ENCODE data around the gene RAB11FIP4. TPM values are rescaled to one million over a fixed set of nuclear protein-coding genes. Genes with fewer than 3 reads are reported as not detected.

The RAB11FIP4 gene
- total RNA-seq, 2 donors from 2014 or later: 35.6 to 62.2 TPM

DNA sequence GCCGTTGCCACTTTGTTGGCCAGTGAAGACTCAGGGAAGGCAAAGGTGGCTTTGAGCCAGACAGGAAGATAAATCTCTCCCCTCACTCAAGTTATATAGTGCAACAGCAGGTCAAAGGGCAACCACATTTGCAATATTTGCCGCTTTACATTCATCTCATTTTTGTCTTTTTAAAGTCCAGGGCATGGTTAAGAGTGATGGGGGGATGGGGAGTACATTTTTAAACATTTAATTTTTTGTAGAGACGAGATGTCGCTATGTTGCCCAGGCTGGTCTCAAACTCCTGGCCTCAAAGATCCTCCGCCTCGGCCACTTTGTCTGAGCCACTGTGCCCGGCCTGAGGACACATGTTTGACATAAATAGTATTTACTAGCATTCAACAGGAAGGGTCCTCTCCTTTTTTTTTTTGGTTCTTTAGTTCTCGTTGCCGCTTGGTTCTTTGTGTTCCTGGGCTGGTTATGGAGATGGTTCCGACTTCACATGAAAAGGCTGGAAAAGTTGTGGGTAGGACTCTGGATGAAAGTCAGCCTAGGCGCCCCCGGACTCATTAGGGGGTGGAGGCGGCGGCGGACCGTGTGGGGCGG is 95.7 kb downstream of the RAB11FIP4 start:
- Histone ChIP-seq H3K36me3 (ENCODE audit: control insufficient read depth, insufficient read depth, low read length) (no peaks in the 10 kb centered on the region), H3K27ac (ENCODE audit: low read depth, low read length) (no peak overlapping the region), H3K9me3 (ENCODE audit: control insufficient read depth, low read length) (no peaks in the 10 kb centered on the region), H3K4me1 (ENCODE audit: control insufficient read depth, insufficient read depth, low read length) (peaks cover 7% of the 10 kb centered on the region), H3K4me3 (ENCODE audit: low read length) (peak overlapping the region; percentile 74), H3K9ac (ENCODE audit: extremely low read depth, low read length, poor library complexity, severe bottlenecking) (peak overlapping the region; percentile 22), H3K27me3 (ENCODE audit: control insufficient read depth, insufficient read depth, low read length, poor library complexity, severe bottlenecking) (peaks cover 12% of the 10 kb centered on the region)
- TF ChIP-seq, protein P1, sequence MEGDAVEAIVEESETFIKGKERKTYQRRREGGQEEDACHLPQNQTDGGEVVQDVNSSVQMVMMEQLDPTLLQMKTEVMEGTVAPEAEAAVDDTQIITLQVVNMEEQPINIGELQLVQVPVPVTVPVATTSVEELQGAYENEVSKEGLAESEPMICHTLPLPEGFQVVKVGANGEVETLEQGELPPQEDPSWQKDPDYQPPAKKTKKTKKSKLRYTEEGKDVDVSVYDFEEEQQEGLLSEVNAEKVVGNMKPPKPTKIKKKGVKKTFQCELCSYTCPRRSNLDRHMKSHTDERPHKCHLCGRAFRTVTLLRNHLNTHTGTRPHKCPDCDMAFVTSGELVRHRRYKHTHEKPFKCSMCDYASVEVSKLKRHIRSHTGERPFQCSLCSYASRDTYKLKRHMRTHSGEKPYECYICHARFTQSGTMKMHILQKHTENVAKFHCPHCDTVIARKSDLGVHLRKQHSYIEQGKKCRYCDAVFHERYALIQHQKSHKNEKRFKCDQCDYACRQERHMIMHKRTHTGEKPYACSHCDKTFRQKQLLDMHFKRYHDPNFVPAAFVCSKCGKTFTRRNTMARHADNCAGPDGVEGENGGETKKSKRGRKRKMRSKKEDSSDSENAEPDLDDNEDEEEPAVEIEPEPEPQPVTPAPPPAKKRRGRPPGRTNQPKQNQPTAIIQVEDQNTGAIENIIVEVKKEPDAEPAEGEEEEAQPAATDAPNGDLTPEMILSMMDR (conservative IDR thresholded peaks at IDR 0.05): no peak
- Mint-ChIP-seq H3K4me1 (peaks cover 35% of the 10 kb centered on the region), H3K4me3 (peak overlapping the region; percentile 67), H3K9me3 (no peaks in the 10 kb centered on the region), H3K36me3 (ENCODE audit: low read depth) (no peaks in the 10 kb centered on the region), H3K27ac (peak overlapping the region; percentile 88), H3K27me3 (ENCODE audit: insufficient read depth) (no peaks in the 10 kb centered on the region)
- no peak for DNase-seq
- 41 to 43% methylated on average over 10 to 17 of the region's 17 CpGs for WGBS, 2 experiments (ENCODE audit: insufficient coverage in 1 of 2, insufficient read length in 1 of 2)

DNA sequence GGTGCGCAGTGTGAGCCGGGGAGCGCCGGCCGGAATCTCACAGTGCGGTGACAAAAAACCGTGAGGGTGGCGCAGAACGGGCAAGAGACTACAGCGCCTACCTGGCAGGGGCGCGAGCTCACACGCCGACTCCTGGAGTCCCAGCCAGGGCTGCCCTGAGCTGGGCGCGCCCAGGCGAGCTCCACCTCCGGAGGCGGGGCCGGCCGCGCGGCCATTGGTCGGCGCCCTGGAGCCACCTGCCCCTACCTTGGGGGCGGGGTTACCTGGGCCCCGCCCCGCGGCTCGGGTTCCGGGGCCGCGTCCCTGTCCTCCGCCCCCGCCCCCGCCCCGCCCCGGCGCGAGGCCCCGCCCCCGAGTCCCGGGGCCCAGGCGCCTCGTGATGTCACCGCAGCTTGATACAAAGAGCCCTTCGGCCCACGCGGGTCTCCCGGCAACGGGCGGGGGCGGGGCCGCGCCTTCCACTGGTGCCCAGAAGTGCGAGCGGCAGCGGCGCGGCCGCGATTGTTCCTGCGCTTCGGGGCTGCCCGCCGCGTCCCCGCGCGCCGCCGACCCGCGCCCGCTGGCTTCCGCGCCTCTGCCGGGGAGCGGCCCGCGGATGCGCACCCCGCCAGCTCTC is 96.3 kb downstream of the RAB11FIP4 start:
- peaks cover 35% of the 10 kb centered on the region for H3K4me1 Mint-ChIP-seq
- H3K27me3 Mint-ChIP-seq (ENCODE audit: insufficient read depth): no peaks in the 10 kb centered on the region
- no peaks in the 10 kb centered on the region for H3K36me3 ChIP-seq (ENCODE audit: control insufficient read depth, insufficient read depth, low read length)
- no peaks in the 10 kb centered on the region for H3K9me3 ChIP-seq (ENCODE audit: control insufficient read depth, low read length)
- no peak overlapping the region for H3K27ac ChIP-seq (ENCODE audit: low read depth, low read length)
- H3K4me3 ChIP-seq (ENCODE audit: low read length): peak overlapping the region; percentile 81
- H3K4me1 ChIP-seq (ENCODE audit: control insufficient read depth, insufficient read depth, low read length): peaks cover 7% of the 10 kb centered on the region
- peak overlapping the region; percentile 60 for H3K9ac ChIP-seq (ENCODE audit: extremely low read depth, low read length, poor library complexity, severe bottlenecking)
- H3K27me3 ChIP-seq (ENCODE audit: control insufficient read depth, insufficient read depth, low read length, poor library complexity, severe bottlenecking): peaks cover 12% of the 10 kb centered on the region
- H3K4me3 Mint-ChIP-seq: peak overlapping the region; percentile 67
- H3K36me3 Mint-ChIP-seq (ENCODE audit: low read depth): no peaks in the 10 kb centered on the region
- no peaks in the 10 kb centered on the region for H3K9me3 Mint-ChIP-seq
- peak overlapping the region; percentile 88 for H3K27ac Mint-ChIP-seq
- DNase-seq: peak; percentile 99
- TF ChIP-seq, protein P1 (conservative IDR thresholded peaks at IDR 0.05): no peak
- WGBS, 2 experiments (ENCODE audit: insufficient coverage in 1 of 2, insufficient read length in 1 of 2): 0 to 2% methylated on average over 9 to 83 of the region's 83 CpGs

DNA sequence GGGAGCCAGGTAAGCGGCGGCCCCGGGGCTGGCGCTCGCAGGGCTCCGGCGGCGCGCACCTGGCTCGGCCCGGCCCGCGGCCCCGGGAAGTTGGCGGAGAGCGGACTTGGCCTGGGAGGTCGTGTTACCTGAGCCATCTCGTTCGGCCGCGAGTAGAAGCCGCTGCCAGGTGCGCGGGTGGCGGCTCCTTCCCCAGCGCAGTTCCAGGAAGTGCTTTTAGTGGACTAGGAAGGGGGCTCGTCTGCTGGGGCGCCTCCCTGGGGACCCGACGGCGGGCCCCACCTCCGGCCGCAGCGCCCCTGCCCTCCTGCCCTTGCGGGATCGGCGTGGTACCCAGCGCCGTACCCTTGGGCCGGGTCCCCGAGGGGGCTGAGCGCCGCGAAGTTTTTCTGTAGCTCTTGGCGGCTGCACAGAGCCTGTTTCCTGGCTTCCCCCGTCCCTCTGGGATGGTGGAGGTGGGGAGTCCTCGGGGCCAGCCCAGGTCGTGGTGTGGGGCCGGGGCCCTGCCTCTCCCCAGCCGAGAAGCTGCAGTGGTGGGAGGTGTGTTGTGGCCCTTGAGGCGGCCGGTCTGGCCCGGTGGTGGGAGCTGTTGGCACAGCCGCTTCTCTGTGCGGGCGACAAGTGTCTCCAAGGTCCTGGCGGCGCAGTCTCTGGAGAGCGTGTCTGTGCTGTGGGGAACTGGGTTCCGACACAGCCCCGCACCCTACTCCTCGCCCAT is 96.9 kb downstream of the RAB11FIP4 start:
- WGBS, 2 experiments (ENCODE audit: insufficient coverage in 1 of 2, insufficient read length in 1 of 2): 0 to 4% methylated on average over 30 to 62 of the region's 62 CpGs
- no peaks in the 10 kb centered on the region for H3K9me3 Mint-ChIP-seq
- Histone ChIP-seq H3K27ac (ENCODE audit: low read depth, low read length) (no peak overlapping the region), H3K4me1 (ENCODE audit: control insufficient read depth, insufficient read depth, low read length) (peaks cover 7% of the 10 kb centered on the region), H3K36me3 (ENCODE audit: control insufficient read depth, insufficient read depth, low read length) (no peaks in the 10 kb centered on the region), H3K4me3 (ENCODE audit: low read length) (peak overlapping the region; percentile 81), H3K27me3 (ENCODE audit: control insufficient read depth, insufficient read depth, low read length, poor library complexity, severe bottlenecking) (peaks cover 12% of the 10 kb centered on the region), H3K9me3 (ENCODE audit: control insufficient read depth, low read length) (no peaks in the 10 kb centered on the region), H3K9ac (ENCODE audit: extremely low read depth, low read length, poor library complexity, severe bottlenecking) (peak overlapping the region; percentile 60)
- H3K27ac Mint-ChIP-seq: peak overlapping the region; percentile 96
- peak overlapping the region; percentile 67 for H3K4me3 Mint-ChIP-seq
- H3K36me3 Mint-ChIP-seq (ENCODE audit: low read depth): no peaks in the 10 kb centered on the region
- peak; percentile 87 for DNase-seq
- TF ChIP-seq, protein P1 (conservative IDR thresholded peaks at IDR 0.05): no peak
- peaks cover 35% of the 10 kb centered on the region for H3K4me1 Mint-ChIP-seq
- no peaks in the 10 kb centered on the region for H3K27me3 Mint-ChIP-seq (ENCODE audit: insufficient read depth)

Data from endodermal cell (in vitro differentiated cells).